Femur (tissue), 1 donor: ENCODE results near the gene CLUH.

Experiments used
- DNase-seq: peaks from one replicate; pipeline ENCODE4 v3.0.0-alpha.2; 2017

The CLUH gene

GRCh38 chr17:2711608-2712299, at the start of gene CLUH:
Gene CLUH, minus strand, starts transcription at chr17:2711764. Its CDS starts 103 bp downstream, at chr17:2711661.
- peak; percentile 97 for DNase-seq

GRCh38 chr17:2758870-2759269, 47.3 kb upstream of the CLUH start:
- no peak for DNase-seq

GRCh38 chr17:2755891-2756724, 44.5 kb upstream of the CLUH start:
- no peak for DNase-seq

- DNase-seq: no peak
These were observed 39.9 kb upstream of the CLUH start for GRCh38 chr17:2751491-2751890.

GRCh38 chr17:2750721-2751120, 39.2 kb upstream of the CLUH start:
- DNase-seq: no peak

- peak; percentile 82 for DNase-seq
These were observed 38.2 kb upstream of the CLUH start for GRCh38 chr17:2749784-2750181.

- no peak for DNase-seq
These were observed 37.7 kb upstream of the CLUH start, which contains the start of gene CCDC92B for GRCh38 chr17:2749058-2749783. Gene CCDC92B, minus strand, starts transcription at chr17:2749652. Its CDS starts 14,507 bp downstream, at chr17:2735145.

GRCh38 chr17:2745317-2746037, 33.9 kb upstream of the CLUH start:
- peak; percentile 85 for DNase-seq

GRCh38 chr17:2737693-2738092, 26.1 kb upstream of the CLUH start:
- DNase-seq: no peak

- no peak for DNase-seq
These were observed 25.4 kb upstream of the CLUH start for GRCh38 chr17:2736956-2737355.

GRCh38 chr17:2735896-2736295, 24.3 kb upstream of the CLUH start:
- no peak for DNase-seq

GRCh38 chr17:2734939-2735338, 23.4 kb upstream of the CLUH start:
- no peak for DNase-seq

- DNase-seq: no peak
These were observed 20.2 kb upstream of the CLUH start for GRCh38 chr17:2731807-2732206.

GRCh38 chr17:2730764-2731353, 19.3 kb upstream of the CLUH start:
- no peak for DNase-seq

- DNase-seq: peak; percentile 50
These were observed 13.2 kb upstream of the CLUH start for GRCh38 chr17:2724784-2725164.

- DNase-seq: peak; percentile 73
These were observed 12.6 kb upstream of the CLUH start for GRCh38 chr17:2723997-2724783.

- no peak for DNase-seq
These were observed 12.0 kb upstream of the CLUH start for GRCh38 chr17:2723505-2723996.

- no peak for DNase-seq
These were observed 11.0 kb upstream of the CLUH start for GRCh38 chr17:2722611-2723010.

- DNase-seq: no peak
These were observed 10.0 kb upstream of the CLUH start for GRCh38 chr17:2721603-2722002.

- DNase-seq: no peak
These were observed 8.3 kb upstream of the CLUH start for GRCh38 chr17:2719861-2720260.
